Vagina (tissue), 2 donors: ENCODE measurements around the gene TJP3.

Experiments used
- CTCF ChIP-seq, 3 experiments: fragments of 450-650 bp in 2 of 3; fragments of 200-600 bp in 1 of 3; sonication (generic) in 1 of 3; IDR thresholded peaks; one replicate each; pipeline ENCODE4 v1.5.1; 2017 to 2019; ENCODE audit warnings: antibody characterized with exemption in 3 of 3, mild to moderate bottlenecking in 2 of 3, moderate library complexity in 2 of 3
- POLR2A ChIP-seq, 2 donors: fragments of 450-650 bp; IDR thresholded peaks; one replicate each; pipeline ENCODE4 v1.6.1; 2017; ENCODE audit warnings: antibody characterized with exemption in 2 of 2, mild to moderate bottlenecking in 2 of 2, moderate library complexity in 2 of 2
- POLR2AphosphoS5 ChIP-seq, 2 donors: sonication (generic); formaldehyde crosslinking; IDR thresholded peaks; one replicate each; pipeline ENCODE4 v1.9.0; 2017; ENCODE audit warnings: antibody characterized with exemption in 2 of 2, mild to moderate bottlenecking in 2 of 2, low read depth in 1 of 2; ENCODE audit not compliant: insufficient read depth in 1 of 2

GRCh38 chr19:3776479-3777040 lies 68.4 kb downstream of the TJP3 start:
- no peak for TF ChIP-seq POLR2A (IDR thresholded peaks at IDR 0.05)
- TF ChIP-seq CTCF (IDR thresholded peaks at IDR 0.05), result no peak
- no peak for TF ChIP-seq POLR2AphosphoS5 (IDR thresholded peaks at IDR 0.05; ENCODE audit: insufficient read depth in 1 of 2, low read depth in 1 of 2)
